Measurements from ENCODE around the gene ZNF3.

The ZNF3 gene

GRCh38 chr7:100090527-100091410 lies 9.2 kb upstream of the ZNF3 start:
- no peak for DNase-seq
- in situ Hi-C loops (cut with MboI; ENCODE audit: low pct_unique_long_range_greater_than_20kb, low sequenced_read_pairs), result no loop called here

- in situ Hi-C loops (cut with MboI; ENCODE audit: low pct_unique_long_range_greater_than_20kb, low sequenced_read_pairs), result no loop called here
Measured at GRCh38 chr7:100089458-100090196, 8.1 kb upstream of the ZNF3 start.

DNA sequence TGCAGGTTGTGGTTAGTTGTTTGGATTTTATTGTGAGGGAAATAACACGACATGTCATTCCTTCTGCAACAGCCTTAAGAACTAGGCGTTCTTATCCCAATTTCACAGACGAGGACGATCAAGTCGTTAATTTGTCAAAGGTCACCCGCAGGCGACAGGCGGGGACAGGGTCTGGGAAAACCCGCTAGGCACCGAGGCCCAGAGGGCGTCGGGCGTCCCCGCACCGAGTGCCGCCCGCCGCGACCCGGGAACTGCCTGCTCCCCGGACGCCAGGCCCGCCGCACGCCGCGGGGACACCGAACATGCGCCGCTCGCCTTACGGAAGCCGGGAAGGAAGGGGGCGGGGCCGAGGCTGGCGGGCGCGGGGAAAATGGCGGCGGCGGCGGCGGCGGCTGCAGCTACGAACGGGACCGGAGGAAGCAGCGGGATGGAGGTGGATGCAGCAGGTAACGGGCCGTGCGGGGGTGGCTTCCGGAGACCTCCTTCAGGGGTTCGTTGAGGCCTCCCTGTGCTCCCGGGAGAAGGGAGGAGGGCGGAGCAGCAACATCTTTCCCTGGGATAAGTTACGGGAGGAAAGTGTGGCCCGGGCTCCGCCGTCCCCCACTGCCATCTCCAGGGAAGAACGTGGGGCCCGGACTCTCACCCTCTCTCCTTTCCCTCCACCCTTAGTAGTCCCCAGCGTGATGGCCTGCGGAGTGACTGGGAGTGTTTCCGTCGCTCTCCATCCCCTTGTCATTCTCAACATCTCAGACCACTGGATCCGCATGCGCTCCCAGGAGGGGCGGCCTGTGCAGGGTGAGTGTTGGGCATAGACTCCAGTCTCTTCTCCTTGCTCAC lies 7.3 kb upstream of the ZNF3 start, which contains the start of gene COPS6:
Gene COPS6, plus strand, starts transcription at position 349 of the 837 bp plus-strand sequence. Its CDS starts 22 bp downstream, at position 371.
- peak; percentile 73 for DNase-seq
- in situ Hi-C loops (cut with MboI; ENCODE audit: low pct_unique_long_range_greater_than_20kb, low sequenced_read_pairs), result no loop called here

More at GRCh38 chr7:100089458-100090196, 8.1 kb upstream of the ZNF3 start:
- no peak for DNase-seq

DNA sequence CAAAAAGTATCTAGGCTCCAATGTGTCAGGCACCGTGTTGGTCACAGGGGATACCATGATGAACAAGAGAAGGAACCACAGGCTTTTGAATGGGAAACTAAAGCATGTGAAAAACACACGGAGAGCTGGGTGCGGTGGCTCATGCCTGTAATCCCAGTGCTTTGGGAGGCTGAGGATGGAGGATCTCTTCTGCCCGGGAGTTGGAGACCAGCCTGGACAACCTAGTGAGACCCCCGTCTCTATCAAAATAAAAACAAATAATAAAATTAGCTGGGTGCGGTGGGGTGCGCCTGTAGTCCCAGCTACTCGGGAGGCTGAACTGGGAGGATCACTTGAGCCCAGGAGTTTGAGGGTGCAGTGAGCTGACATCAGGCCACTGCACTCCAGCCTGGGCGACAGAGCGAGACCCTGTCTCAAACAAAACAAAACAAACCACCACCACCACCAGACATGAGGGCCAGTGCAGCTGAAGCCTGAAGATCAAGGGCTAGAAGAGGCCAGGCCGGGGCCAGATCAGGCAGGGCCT lies 6.6 kb upstream of the ZNF3 start:
- in situ Hi-C loops (cut with MboI; ENCODE audit: low pct_unique_long_range_greater_than_20kb, low sequenced_read_pairs), result no loop called here
- DNase-seq, result no peak

DNA sequence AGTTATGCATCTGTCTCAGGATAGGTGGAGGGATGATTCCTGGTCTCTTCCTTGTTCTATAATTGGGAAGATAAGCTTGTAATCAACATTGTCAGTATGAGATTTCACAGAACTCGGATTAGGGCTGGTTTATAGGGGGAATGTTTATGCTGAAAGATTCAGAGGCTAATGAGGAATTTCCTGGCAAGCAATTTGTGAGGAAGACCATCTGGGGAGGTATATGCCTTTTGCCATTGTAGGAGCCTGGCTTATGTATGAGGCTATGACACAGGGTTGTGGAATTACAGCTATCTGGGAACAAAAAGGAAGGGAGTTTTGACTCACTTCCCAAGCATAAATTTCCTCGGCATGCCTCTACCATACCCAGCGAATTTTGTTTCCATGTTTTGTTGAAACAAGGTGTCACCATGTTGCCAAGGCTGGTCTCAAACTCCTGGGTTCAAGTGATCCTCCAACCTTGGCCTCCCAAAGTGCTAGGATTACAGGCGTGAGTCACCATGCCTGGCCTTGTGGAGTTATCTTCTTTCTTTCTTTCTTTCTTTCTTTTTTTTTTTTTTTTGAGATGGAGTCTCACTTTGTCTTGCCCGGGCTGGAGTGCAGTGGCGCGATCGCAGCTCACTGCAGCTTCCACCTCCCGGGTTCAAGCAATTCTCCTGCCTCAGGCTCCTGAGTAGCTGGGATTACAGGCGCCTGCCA lies 5.7 kb upstream of the ZNF3 start:
- DNase-seq, result no peak
- in situ Hi-C loops (cut with MboI; ENCODE audit: low pct_unique_long_range_greater_than_20kb, low sequenced_read_pairs), result no loop called here

DNA sequence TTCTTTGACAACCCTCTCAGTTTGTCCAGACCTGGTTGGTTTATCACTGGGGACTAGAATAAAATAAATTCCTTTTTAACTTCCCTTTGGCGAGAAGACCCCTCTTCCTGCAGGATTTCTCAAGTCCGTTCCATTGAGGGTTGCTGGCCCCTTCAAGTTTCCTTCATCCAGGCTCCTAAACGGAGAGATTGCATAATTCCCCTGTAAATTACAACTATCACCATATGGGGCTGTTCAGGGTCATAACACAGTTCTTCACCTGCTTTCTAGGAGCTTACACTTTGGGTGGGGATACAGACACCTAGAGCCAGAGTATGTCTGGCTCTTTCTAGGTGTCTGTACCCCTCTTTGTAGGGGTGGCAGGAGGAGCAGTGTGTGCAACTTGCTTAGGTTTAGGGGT lies 4.0 kb upstream of the ZNF3 start:
- no peak for DNase-seq
- in situ Hi-C loops (cut with MboI; ENCODE audit: low pct_unique_long_range_greater_than_20kb, low sequenced_read_pairs), result no loop called here

DNA sequence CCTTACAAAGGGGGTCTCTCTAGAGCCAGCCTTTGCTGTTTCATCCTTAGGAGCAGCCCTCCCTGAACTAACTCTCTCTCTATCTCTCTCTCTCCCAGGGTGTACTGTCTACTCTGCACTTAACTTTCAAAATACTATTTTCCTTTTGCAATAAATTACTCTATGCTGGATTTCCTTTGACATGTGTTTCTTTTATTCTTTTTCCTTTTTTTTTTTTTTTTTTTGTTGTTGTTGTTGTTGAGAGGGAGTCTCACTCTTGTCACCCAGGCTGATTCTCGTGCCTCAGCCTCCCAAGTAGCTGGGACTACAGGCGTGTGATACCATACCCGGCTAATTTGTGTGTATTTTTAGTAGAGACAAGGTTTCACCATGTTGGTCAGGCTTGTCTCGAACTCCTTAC lies 1.5 kb upstream of the ZNF3 start:
- in situ Hi-C loops (cut with MboI; ENCODE audit: low pct_unique_long_range_greater_than_20kb, low sequenced_read_pairs), result no loop called here
- DNase-seq, result no peak

DNA sequence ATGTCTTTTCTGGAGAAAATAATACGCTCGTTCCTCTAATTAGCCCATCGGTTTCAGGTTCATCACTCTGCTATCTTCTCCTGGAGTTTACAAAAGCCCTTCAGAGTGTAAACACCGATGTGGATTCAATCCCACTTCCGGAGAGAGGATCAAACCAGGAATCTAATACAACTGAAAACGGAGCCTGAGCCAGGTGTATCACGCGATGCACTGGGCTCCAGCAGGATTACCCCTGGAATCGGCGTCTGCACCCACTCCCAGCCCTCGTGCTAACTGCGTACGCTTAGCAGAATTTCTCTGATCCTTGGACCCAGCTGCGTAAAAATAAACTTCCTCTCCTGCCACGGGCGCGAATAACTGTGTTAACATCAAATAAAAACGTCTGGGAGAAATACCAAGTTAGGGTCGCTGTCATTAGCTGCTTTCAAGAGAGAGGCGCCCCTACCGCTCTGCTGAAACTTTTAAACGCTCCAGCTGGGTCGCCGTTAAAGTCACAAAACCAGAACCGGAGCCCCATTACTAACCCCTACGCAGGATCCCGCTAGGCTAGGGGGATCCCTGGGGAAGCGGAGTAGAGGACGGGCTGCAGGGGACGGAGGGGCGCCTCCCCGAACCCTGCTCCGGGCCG lies 502 bp downstream of the ZNF3 start:
- in situ Hi-C loops (cut with MboI; ENCODE audit: low pct_unique_long_range_greater_than_20kb, low sequenced_read_pairs), result no loop called here
- no peak for DNase-seq

DNA sequence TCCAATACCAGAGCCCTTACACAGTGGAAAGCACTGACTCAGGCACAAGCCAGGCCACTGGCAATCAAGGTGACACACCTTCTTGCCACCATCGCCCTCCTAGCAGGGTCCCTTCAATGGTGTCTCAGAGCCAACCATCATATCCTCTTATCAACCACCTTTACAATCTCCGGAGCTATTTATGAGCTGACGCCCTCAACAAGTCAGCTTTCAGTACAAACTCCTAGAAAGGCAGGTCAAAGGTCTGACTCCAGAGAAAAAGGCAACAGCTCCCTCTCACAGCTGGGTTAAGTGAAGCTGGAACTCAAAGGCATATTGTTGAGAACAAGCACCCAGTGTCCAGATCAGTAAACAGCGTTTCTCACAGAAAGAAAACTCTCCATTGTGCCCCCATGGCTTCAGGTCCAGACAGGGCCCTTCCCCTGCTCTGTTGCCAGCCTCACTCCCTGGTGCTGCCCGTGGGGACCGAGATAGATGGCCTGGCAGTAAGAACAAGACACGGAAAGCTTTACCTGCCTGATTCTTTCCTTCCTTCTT lies 2.4 kb downstream of the ZNF3 start:
- in situ Hi-C loops (cut with MboI; ENCODE audit: low pct_unique_long_range_greater_than_20kb, low sequenced_read_pairs), result no loop called here
- no peak for DNase-seq

DNA sequence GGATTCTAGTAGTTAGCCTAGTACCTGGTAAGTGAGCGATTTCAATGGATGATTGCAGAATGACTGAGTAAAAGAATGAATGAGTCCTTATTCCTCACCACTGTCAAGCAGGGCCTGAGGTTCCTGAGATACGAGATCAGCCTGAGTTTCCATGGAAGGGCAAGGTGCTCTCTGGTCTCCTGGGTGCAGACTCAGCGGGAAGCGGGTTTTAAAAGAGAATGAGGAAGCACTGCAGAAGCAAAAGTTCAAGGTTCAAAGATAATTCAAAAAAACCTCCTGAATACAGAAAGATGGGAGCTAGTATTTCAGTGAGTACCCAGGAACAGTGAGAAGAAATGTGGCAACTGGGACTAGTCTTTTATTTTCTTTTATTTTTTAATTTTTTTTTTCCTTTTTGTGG lies 4.3 kb downstream of the ZNF3 start:
- in situ Hi-C loops (cut with MboI; ENCODE audit: low pct_unique_long_range_greater_than_20kb, low sequenced_read_pairs), result no loop called here
- DNase-seq, result no peak

DNA sequence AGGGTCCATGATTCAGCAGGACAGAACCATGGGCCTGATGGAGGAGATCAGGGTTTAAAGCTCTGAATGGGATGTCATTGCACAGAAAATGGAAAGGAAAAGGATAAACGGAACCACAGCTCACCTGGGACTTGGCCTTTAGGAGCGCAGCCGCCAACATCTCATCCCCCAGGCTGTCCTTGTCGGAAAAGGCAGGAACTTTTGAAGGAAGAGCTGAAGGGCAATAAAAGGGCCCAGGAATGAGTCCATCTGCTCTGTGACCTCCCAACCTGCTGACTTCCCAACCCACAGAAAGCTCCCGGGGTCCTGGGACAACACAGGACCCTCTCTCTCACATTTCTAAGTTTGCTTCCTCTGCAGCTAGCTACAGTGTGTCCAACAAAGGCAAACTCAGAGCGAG lies 6.1 kb downstream of the ZNF3 start:
- no peak for DNase-seq
- in situ Hi-C loops (cut with MboI; ENCODE audit: low pct_unique_long_range_greater_than_20kb, low sequenced_read_pairs), result no loop called here

DNA sequence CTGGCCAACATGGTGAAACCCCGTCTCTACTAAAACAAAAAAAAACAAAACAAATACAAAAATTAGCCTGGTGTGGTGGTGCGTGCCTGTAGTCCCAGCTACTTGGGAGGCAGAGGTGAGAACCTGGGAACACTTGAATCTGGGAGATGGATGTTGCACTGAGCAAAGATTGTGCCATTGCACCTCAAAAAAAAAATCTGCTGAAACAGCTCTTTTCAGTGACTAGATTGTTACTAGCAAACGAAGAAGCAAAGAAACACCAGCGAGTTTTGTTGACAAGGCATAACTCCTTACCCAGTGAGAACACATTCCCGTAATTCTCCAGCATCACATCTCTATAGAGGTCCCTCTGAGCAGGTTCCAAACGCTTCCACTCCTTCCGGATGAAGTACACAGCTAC lies 6.7 kb downstream of the ZNF3 start:
- in situ Hi-C loops (cut with MboI; ENCODE audit: low pct_unique_long_range_greater_than_20kb, low sequenced_read_pairs), result no loop called here
- DNase-seq, result no peak

GRCh38 chr7:100072462-100072861 lies 9.1 kb downstream of the ZNF3 start:
- no peak for DNase-seq
- in situ Hi-C loops (cut with MboI; ENCODE audit: low pct_unique_long_range_greater_than_20kb, low sequenced_read_pairs), result no loop called here

- no peak for DNase-seq
- in situ Hi-C loops (cut with MboI; ENCODE audit: low pct_unique_long_range_greater_than_20kb, low sequenced_read_pairs), result no loop called here
Measured at GRCh38 chr7:100071018-100071723, 10.4 kb downstream of the ZNF3 start.

GRCh38 chr7:100069991-100070390 lies 11.5 kb downstream of the ZNF3 start:
- in situ Hi-C loops (cut with MboI; ENCODE audit: low pct_unique_long_range_greater_than_20kb, low sequenced_read_pairs), result no loop called here
- DNase-seq, result no peak

GRCh38 chr7:100066953-100067352 lies 14.6 kb downstream of the ZNF3 start:
- DNase-seq, result no peak
- in situ Hi-C loops (cut with MboI; ENCODE audit: low pct_unique_long_range_greater_than_20kb, low sequenced_read_pairs), result no loop called here

DNA sequence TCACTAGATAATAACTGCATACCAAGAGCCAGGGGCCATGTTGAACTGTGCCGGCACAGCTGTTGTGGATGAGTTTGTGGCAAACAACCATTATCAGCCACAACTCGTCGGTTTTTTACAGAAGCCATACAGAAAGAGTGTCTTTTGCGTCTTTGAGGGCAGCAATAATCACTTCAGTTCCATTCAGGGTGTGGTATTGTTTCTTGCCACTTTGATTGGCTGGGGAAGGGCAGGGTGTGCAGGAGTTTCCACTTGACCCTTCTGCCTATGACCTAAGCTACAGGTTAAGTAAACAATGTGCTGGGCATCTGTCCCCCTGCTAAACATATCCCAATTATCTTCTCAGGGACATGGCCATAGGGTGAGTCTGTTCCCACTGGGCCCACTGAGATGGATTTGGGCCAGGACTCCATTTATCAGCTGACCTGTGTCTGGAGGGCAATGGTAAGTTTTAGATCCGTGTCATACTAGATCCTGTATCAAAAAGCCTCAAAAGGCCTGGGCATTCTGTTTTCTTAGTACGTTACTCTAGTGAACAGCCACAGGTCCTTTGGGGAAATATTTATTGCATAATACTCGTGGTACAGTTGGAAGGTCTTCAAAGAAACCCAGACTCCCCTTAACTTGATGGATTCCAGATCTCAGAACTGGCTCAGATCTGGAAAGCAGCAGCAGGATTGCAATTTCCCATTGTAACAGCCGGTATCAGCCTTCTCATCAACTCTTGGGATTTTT lies 15.9 kb downstream of the ZNF3 start:
- in situ Hi-C loops (cut with MboI; ENCODE audit: low pct_unique_long_range_greater_than_20kb, low sequenced_read_pairs), result no loop called here
- DNase-seq, result no peak

Data from KBM-7 (cell line).